ENCODE measurements around the gene ELANE.

ELANE gene

DNA sequence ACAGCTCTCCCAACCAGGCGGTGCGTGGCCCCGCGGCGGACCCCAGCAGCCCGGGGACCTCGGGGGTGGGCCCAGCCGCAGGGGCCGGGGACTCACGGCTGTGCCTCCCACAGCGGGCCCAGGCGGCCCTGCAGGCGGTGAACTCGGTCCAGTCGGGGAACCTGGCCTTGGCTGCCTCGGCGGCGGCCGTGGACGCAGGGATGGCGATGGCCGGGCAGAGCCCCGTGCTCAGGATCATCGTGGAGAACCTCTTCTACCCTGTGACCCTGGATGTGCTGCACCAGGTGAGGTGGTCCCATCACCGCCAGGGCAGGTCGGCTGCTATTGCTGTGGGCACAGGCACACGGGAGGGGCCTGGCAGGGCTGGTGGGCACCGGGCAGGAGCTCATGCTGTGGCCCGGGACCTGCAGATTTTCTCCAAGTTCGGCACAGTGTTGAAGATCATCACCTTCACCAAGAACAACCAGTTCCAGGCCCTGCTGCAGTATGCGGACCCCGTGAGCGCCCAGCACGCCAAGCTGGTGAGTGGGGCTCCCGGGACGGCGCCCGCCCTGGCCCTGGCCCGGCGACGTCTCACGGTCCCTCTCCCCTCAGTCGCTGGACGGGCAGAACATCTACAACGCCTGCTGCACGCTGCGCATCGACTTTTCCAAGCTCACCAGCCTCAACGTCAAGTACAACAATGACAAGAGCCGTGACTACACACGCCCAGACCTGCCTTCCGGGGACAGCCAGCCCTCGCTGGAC lies 47.5 kb upstream of the ELANE start:
- Histone ChIP-seq H3K4me1 (ENCODE audit: control insufficient read depth in 1 of 2, insufficient read depth in 2 of 2, low read length in 2 of 2) (peaks cover 22% of the 10 kb centered on the region in 2 experiments), H2AK5ac (ENCODE audit: low read length) (no peak overlapping the region), H2BK12ac (ENCODE audit: low read length) (no peak overlapping the region), H3K9ac (ENCODE audit: low read length) (no peak overlapping the region), H3K4ac (ENCODE audit: low read depth, low read length) (peak overlapping the region; percentile 97), H3K79me2 (ENCODE audit: control insufficient read depth, insufficient read depth, low read length, poor library complexity) (peaks cover 49% of the 10 kb centered on the region), H4K8ac (ENCODE audit: low read depth, low read length) (no peak overlapping the region), H3K4me2 (ENCODE audit: low read length) (no peak overlapping the region), H2BK5ac (ENCODE audit: low read depth, low read length, poor library complexity) (no peak overlapping the region), H3K9me3 (ENCODE audit: insufficient read depth, low read depth, low read length) (peaks cover 3% of the 10 kb centered on the region), H4K12ac (ENCODE audit: low read depth, low read length) (no peak overlapping the region), H3K27me3 (ENCODE audit: insufficient read depth, low read length) (no peaks in the 10 kb centered on the region), H2BK120ac (ENCODE audit: insufficient read depth, low read length, poor library complexity) (no peak overlapping the region), H3K18ac (ENCODE audit: low read length) (no peak overlapping the region), H3K4me3 (ENCODE audit: low read depth, low read length) (no peak overlapping the region), H3K23ac (ENCODE audit: low read length) (no peak overlapping the region), H4K91ac (ENCODE audit: low read depth, low read length) (no peak overlapping the region), H3K79me1 (ENCODE audit: low read length) (peaks cover 2% of the 10 kb centered on the region), H3K36me3 (ENCODE audit: control insufficient read depth in 1 of 2, insufficient read depth in 2 of 2, low read length in 2 of 2) (peaks cover 95 to 96% of the 10 kb centered on the region in 2 experiments), H3K27ac (ENCODE audit: low read depth, low read length) (no peak overlapping the region), H3K14ac (ENCODE audit: low read length) (no peak overlapping the region), H2AFZ (ENCODE audit: insufficient read depth, low read length, poor library complexity) (no peak overlapping the region)
- no peak for DNase-seq
- no CpG with 5 or more reads among the region's 53 CpGs for WGBS (ENCODE audit: extremely low coverage, insufficient coverage, insufficient read length)

DNA sequence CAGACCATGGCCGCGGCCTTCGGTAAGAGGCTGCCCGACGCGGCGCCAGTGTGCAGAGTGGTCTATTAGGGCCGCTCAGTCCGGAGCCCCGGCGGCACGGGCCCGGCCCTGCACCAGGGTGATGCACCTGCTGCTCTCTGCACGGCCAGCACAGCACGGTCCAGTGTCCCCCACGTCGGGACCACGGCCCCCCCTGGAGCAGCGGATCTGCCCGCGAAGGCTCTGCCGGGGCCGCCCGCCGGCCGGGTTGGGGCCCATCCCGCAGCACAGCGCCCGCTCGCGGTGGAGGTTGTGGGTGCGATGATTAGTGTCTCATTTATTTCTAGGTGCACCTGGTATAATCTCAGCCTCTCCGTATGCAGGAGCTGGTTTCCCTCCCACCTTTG lies 46.9 kb upstream of the ELANE start:
- no peak overlapping the region for H2BK12ac ChIP-seq (ENCODE audit: low read length)
- H3K79me1 ChIP-seq (ENCODE audit: low read length): peaks cover 2% of the 10 kb centered on the region
- H3K27me3 ChIP-seq (ENCODE audit: insufficient read depth, low read length): no peaks in the 10 kb centered on the region
- peak overlapping the region; percentile 97 for H3K4ac ChIP-seq (ENCODE audit: low read depth, low read length)
- no peak overlapping the region for H2AK5ac ChIP-seq (ENCODE audit: low read length)
- H2BK5ac ChIP-seq (ENCODE audit: low read depth, low read length, poor library complexity): no peak overlapping the region
- no peak overlapping the region for H3K4me2 ChIP-seq (ENCODE audit: low read length)
- peaks cover 46% of the 10 kb centered on the region for H3K79me2 ChIP-seq (ENCODE audit: control insufficient read depth, insufficient read depth, low read length, poor library complexity)
- H3K4me1 ChIP-seq (ENCODE audit: control insufficient read depth in 1 of 2, insufficient read depth in 2 of 2, low read length in 2 of 2): peaks cover 18 to 19% of the 10 kb centered on the region in 2 experiments
- no peak for DNase-seq
- no peak overlapping the region for H4K12ac ChIP-seq (ENCODE audit: low read depth, low read length)
- H3K23ac ChIP-seq (ENCODE audit: low read length): no peak overlapping the region
- no peak overlapping the region for H3K27ac ChIP-seq (ENCODE audit: low read depth, low read length)
- no peak overlapping the region for H2BK120ac ChIP-seq (ENCODE audit: insufficient read depth, low read length, poor library complexity)
- WGBS (ENCODE audit: extremely low coverage, insufficient coverage, insufficient read length): no CpG with 5 or more reads among the region's 33 CpGs
- H3K36me3 ChIP-seq (ENCODE audit: control insufficient read depth in 1 of 2, insufficient read depth in 2 of 2, low read length in 2 of 2): peaks cover 97 to 98% of the 10 kb centered on the region in 2 experiments
- H3K4me3 ChIP-seq (ENCODE audit: low read depth, low read length): no peak overlapping the region
- H3K14ac ChIP-seq (ENCODE audit: low read length): no peak overlapping the region
- H3K9me3 ChIP-seq (ENCODE audit: insufficient read depth, low read depth, low read length): peaks cover 3% of the 10 kb centered on the region
- H2AFZ ChIP-seq (ENCODE audit: insufficient read depth, low read length, poor library complexity): no peak overlapping the region
- no peak overlapping the region for H3K9ac ChIP-seq (ENCODE audit: low read length)
- H4K8ac ChIP-seq (ENCODE audit: low read depth, low read length): no peak overlapping the region
- no peak overlapping the region for H3K18ac ChIP-seq (ENCODE audit: low read length)
- no peak overlapping the region for H4K91ac ChIP-seq (ENCODE audit: low read depth, low read length)

DNA sequence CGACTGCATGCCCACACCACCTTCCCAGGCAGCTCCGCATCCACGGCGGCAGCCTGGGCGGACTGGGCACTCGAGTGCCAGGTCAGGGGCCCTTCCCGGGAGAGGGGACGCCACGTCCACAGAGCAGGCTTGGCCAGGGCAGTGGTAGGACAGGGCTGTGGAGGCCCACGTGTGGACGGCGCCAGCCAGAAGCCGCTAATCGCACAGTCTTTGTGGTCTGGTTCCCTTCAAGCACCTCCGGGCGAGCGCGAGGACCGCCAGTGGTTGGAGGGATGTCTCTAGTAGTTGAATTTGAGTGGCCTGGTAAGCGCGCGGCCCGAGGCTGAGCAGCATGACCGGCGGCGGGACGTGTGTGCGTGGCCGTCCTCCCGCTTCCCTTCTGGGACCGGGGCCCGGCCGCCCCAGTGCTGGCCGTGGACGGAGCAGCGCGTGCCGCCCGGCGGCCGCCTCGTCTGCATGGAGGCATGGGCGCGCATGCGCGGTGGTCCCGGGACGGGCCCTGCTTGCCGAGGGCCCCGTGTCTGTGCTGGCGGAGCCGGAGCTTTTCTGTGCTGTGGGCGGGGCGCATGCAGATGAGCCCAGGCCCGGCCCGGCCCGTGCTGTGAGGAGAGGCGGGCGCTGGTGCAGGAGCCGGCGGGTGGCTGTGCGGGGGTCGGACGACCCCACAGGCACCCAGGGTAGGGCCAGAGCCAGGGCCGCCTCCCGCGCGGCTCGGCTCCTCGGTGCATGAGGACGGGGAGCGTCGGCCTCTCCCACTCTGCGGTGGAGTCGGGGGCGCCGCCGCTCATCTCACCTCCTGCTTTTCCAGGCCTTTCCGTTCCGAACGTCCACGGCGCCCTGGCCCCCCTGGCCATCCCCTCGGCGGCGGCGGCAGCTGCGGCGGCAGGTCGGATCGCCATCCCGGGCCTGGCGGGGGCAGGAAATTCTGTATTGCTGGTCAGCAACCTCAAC lies 46.2 kb upstream of the ELANE start:
- Histone ChIP-seq H3K4me2 (ENCODE audit: low read length) (no peak overlapping the region), H2AFZ (ENCODE audit: insufficient read depth, low read length, poor library complexity) (no peak overlapping the region), H4K12ac (ENCODE audit: low read depth, low read length) (no peak overlapping the region), H3K4me3 (ENCODE audit: low read depth, low read length) (no peak overlapping the region), H2BK12ac (ENCODE audit: low read length) (no peak overlapping the region), H3K9me3 (ENCODE audit: insufficient read depth, low read depth, low read length) (peaks cover 3% of the 10 kb centered on the region), H3K79me2 (ENCODE audit: control insufficient read depth, insufficient read depth, low read length, poor library complexity) (peaks cover 41% of the 10 kb centered on the region), H3K18ac (ENCODE audit: low read length) (no peak overlapping the region), H4K8ac (ENCODE audit: low read depth, low read length) (no peak overlapping the region), H3K27me3 (ENCODE audit: insufficient read depth, low read length) (no peaks in the 10 kb centered on the region), H3K4ac (ENCODE audit: low read depth, low read length) (peak overlapping the region; percentile 97), H3K36me3 (ENCODE audit: control insufficient read depth in 1 of 2, insufficient read depth in 2 of 2, low read length in 2 of 2) (peaks cover 99% of the 10 kb centered on the region in 2 experiments), H3K23ac (ENCODE audit: low read length) (no peak overlapping the region), H2BK5ac (ENCODE audit: low read depth, low read length, poor library complexity) (no peak overlapping the region), H3K27ac (ENCODE audit: low read depth, low read length) (no peak overlapping the region), H2BK120ac (ENCODE audit: insufficient read depth, low read length, poor library complexity) (no peak overlapping the region), H3K9ac (ENCODE audit: low read length) (no peak overlapping the region), H2AK5ac (ENCODE audit: low read length) (no peak overlapping the region), H3K14ac (ENCODE audit: low read length) (no peak overlapping the region), H3K4me1 (ENCODE audit: control insufficient read depth in 1 of 2, insufficient read depth in 2 of 2, low read length in 2 of 2) (peaks cover 12 to 13% of the 10 kb centered on the region in 2 experiments), H4K91ac (ENCODE audit: low read depth, low read length) (no peak overlapping the region), H3K79me1 (ENCODE audit: low read length) (no peaks in the 10 kb centered on the region)
- DNase-seq: no peak
- WGBS (ENCODE audit: extremely low coverage, insufficient coverage, insufficient read length): no CpG with 5 or more reads among the region's 93 CpGs

DNA sequence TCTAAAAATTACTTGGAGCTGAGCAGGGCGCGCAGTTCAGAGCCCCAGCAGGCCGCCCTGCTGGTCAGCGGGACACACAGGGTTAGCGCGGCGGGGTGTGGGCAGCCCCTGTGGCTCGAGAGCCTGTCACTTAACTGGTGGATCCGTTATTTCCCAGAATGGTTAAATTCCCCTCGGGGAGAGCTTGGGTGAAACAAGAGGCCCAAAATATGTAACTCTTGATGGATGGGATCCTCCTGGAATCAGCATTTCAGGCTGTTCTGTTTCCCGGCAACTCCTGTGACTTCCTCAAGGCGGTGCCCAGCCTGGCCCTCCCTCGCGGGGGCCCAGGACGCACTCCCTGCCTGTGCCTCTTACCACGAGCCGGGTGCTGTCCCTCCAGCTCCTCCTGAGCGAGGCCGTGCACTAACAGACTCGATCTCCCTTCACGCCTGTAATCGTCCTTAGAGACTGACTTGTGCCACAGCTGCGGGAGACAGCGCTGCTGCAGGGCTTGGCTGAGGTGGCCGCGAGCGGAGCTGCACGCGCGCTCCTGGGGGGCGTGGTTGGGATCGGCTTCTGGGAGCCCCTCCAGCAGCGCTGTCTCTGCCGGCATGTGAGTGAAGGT lies 45.2 kb upstream of the ELANE start:
- Histone ChIP-seq H3K18ac (ENCODE audit: low read length) (no peak overlapping the region), H3K4me2 (ENCODE audit: low read length) (no peak overlapping the region), H3K27me3 (ENCODE audit: insufficient read depth, low read length) (no peaks in the 10 kb centered on the region), H3K4me1 (ENCODE audit: control insufficient read depth in 1 of 2, insufficient read depth in 2 of 2, low read length in 2 of 2) (peaks cover 2 to 3% of the 10 kb centered on the region in 2 experiments), H3K9me3 (ENCODE audit: insufficient read depth, low read depth, low read length) (peaks cover 3% of the 10 kb centered on the region), H3K4ac (ENCODE audit: low read depth, low read length) (peak overlapping the region; percentile 3), H3K36me3 (ENCODE audit: control insufficient read depth in 1 of 2, insufficient read depth in 2 of 2, low read length in 2 of 2) (peaks cover 97 to 99% of the 10 kb centered on the region in 2 experiments), H4K8ac (ENCODE audit: low read depth, low read length) (no peak overlapping the region), H3K4me3 (ENCODE audit: low read depth, low read length) (no peak overlapping the region), H3K27ac (ENCODE audit: low read depth, low read length) (no peak overlapping the region), H2AFZ (ENCODE audit: insufficient read depth, low read length, poor library complexity) (no peak overlapping the region), H3K23ac (ENCODE audit: low read length) (no peak overlapping the region), H4K12ac (ENCODE audit: low read depth, low read length) (no peak overlapping the region), H2BK5ac (ENCODE audit: low read depth, low read length, poor library complexity) (no peak overlapping the region), H3K14ac (ENCODE audit: low read length) (no peak overlapping the region), H3K79me1 (ENCODE audit: low read length) (no peaks in the 10 kb centered on the region), H2AK5ac (ENCODE audit: low read length) (no peak overlapping the region), H4K91ac (ENCODE audit: low read depth, low read length) (no peak overlapping the region), H3K79me2 (ENCODE audit: control insufficient read depth, insufficient read depth, low read length, poor library complexity) (peaks cover 31% of the 10 kb centered on the region), H2BK120ac (ENCODE audit: insufficient read depth, low read length, poor library complexity) (no peak overlapping the region), H2BK12ac (ENCODE audit: low read length) (no peak overlapping the region), H3K9ac (ENCODE audit: low read length) (no peak overlapping the region)
- no CpG with 5 or more reads among the region's 34 CpGs for WGBS (ENCODE audit: extremely low coverage, insufficient coverage, insufficient read length)
- peak in 1 of 2 donors; percentile 4 for DNase-seq
